Fibroblast of lung (primary cell): ENCODE results near the gene C20orf96.

Experiments
- CTCF ChIP-seq, 2 donors: IDR thresholded peaks in 1 of 2; conservative IDR thresholded peaks in 1 of 2; 1 replicate in 1 of 2; 2 replicates in 1 of 2; pipeline ENCODE4 v1.5.1; 2011 to 2012; ENCODE audit warnings: low read length in 2 of 2, control low read depth in 1 of 2, inconsistent platforms in 1 of 2, low read depth in 1 of 2, mild to moderate bottlenecking in 1 of 2
- EZH2 ChIP-seq: IDR thresholded peaks from 2 replicates; pipeline ENCODE4 v1.5.1; 2012; ENCODE audit warnings: low read length, control low read depth, mild to moderate bottlenecking; ENCODE audit errors: missing control alignments

- TF ChIP-seq CTCF (conservative IDR thresholded peaks at IDR 0.05 in 1 of 2, IDR thresholded peaks at IDR 0.05 in 1 of 2; ENCODE audit: low read depth in 1 of 2, low read length in 2 of 2) (no peak), EZH2 (no peak)
Observed at GRCh38 chr20:278607-279571, 11.7 kb downstream of the C20orf96 start.
